Activated CD8-positive, alpha-beta memory T cell treated with anti-CD3 and anti-CD28 coated beads, Interleukin-2, amount 50 U/mL, for 4 hours (primary cell): ENCODE measurements around the gene CUX1.

ENCODE experiments used
- DNase-seq: peaks from one replicate; pipeline ENCODE4 v3.0.0-alpha.2; 2020

The CUX1 gene

DNA sequence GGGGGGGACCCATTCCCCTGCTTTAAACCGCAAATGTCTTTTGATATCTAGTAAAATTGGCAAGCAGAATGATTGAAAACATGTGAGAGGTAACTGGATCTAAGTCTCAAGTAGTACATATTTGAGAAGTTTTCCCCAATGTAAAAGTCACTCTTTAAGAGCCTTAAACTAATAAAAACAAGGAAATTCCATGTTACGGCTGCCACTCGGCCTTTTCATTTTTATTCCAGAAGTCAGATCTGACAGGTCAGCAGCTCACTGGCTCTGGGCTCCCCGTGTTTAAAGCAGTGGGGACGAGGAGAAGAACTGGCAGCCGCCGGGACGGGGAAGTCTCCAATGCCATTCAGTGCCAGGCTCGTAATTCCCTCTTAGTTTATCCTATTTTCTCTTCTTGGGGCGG is 80.7 kb downstream of the CUX1 start:
- no peak for DNase-seq

- DNase-seq, result no peak
These were observed 82.2 kb downstream of the CUX1 start for GRCh38 chr7:101899616-101900015.

- DNase-seq, result no peak
These were observed 82.7 kb downstream of the CUX1 start for GRCh38 chr7:101900103-101900502.

GRCh38 chr7:101901661-101902491 is 84.5 kb downstream of the CUX1 start:
- DNase-seq, result no peak

DNA sequence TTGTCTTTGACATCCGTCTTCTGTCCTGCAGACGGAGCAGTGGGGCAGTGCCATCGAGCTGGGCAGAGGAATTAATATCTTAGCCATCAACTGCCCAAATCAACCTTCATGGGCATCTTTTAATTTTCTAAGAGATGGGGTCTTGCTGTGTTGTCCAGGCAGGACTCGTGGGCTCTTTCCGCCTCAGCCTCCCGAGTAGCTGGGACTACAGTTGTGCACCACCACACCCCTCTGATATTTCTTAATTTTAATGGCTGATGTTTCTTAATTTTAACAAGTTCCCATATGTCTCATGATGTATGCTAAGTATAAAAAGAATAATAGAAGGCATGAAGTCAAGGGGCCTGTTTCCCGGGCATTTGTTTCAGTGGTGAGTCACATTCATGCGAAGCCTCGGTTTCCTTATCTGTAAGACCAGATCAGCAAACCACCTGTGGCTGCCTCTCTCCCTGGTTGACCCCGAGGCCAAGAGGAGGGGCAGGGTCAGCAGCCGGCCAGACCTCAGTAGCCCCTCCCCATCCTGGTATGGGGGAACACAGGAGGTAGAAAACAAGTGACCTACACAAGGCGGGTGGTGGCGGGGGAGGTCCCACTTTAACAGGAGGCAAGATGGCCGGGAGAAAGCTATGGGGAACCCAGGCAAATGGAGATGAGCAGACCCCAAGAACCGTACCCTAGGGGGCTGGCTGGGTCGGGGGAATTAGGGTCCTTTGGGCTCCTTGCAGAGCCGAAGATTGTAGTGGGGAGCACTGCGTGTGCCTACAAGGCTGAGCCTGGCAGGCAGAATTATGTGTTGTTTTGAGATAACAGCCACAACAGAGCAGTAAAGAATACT is 85.5 kb downstream of the CUX1 start:
- DNase-seq, result no peak

GRCh38 chr7:101903515-101903868 is 86.1 kb downstream of the CUX1 start:
- DNase-seq, result no peak

DNA sequence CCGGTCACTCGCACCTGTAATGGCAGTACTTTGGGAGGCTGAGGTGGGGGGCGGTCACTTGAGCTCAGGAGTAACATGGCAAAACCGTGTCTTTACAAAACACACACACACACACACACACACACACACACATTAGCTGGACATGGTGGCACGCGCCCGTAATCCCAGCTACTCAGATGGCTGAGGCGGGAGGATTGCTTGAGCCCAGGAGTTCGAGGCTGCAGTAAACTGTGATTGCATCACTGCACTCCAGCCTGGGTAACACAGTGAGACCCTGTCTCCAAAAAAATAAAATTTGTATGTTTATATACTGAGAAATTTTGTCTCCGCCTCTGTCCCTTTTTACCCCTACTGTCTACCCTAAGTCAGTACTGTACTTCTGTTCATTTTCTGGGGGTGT is 86.6 kb downstream of the CUX1 start:
- no peak for DNase-seq

- DNase-seq, result no peak
These were observed 87.9 kb downstream of the CUX1 start for GRCh38 chr7:101905203-101905865.

GRCh38 chr7:101906291-101907240 is 89.1 kb downstream of the CUX1 start:
- no peak for DNase-seq

GRCh38 chr7:101910991-101911799 is 93.8 kb downstream of the CUX1 start:
- no peak for DNase-seq

DNA sequence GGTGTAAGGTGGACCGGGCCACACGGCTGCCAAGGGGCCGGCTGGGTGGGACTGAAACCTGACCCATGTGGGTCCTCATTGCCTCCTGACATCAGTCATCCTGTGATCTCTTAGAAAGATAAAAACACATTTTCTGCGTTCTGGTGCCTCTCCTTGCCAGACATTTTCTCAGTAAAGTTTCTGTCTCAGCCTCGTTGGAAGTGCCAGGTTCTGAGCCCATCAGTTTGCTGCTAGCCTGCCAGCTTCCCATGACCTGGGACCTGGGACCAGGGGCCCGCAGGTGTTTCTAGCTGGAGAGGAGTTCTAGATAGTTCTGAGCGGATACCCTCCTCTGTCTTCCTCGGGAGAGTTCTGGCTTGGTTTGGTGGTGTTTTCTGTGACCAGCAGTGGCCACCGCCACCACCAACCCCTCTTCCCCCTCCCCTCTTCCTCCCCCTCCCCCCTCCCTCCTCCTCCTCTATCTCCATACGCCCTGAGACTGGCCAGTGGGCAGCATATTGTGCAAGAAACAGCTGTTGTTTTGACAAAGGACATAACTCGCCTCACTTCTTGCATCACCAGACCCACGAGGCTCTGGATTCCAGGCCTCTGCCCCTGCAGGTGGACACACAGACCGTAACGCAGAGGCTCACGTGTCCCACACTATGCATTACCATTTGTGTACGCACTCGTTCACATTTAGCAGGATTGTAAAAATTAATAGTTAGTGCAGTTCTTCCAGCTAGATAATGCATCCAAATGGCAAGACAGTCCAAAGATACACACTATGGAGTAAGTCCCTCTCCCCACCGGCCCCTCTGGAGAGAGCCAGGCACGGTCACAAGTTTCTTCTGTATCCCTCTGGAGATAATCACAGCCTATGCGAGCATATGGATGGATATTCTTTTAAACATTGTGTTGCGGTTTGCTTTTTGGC is 94.6 kb downstream of the CUX1 start:
- no peak for DNase-seq

- no peak for DNase-seq
These were observed 95.3 kb downstream of the CUX1 start for GRCh38 chr7:101912716-101913110.

DNA sequence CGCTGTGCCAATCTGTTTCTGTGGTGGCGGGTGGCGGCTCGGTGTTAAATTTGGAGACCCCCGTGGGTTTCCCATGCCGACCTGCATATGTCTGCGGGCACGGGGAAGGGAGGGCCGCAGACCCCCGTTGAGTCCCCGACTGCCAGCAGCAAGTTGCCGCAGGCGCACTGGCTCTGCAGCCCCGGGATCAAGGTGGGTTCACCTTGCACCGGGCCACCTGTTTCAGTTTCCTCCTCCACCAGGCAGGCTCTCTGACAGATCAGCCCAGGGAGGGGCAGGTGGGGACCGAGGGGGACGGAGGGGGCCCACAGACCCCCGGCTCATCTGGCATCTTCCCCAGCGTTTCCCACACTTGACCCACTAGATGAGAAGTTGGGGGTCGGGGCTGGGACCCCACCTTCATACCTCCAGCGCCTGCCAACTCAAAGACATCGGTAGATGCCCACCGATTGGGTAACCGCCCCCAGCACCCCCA is 95.9 kb downstream of the CUX1 start:
- DNase-seq, result no peak

- no peak for DNase-seq
These were observed 96.4 kb downstream of the CUX1 start for GRCh38 chr7:101913851-101914250.

- no peak for DNase-seq
These were observed 97.6 kb downstream of the CUX1 start for GRCh38 chr7:101915000-101915399.

- DNase-seq, result no peak
These were observed 98.8 kb downstream of the CUX1 start for GRCh38 chr7:101916041-101916800.

GRCh38 chr7:101916876-101917275 is 99.5 kb downstream of the CUX1 start:
- DNase-seq, result no peak

GRCh38 chr7:101917566-101917965 is 100.1 kb downstream of the CUX1 start:
- no peak for DNase-seq

GRCh38 chr7:101918426-101918825 is 101.0 kb downstream of the CUX1 start:
- DNase-seq, result no peak
